Ascending aorta (tissue), 2 donors: Measurements from ENCODE around the gene NCOA1. TPM values are rescaled to one million over a fixed set of nuclear protein-coding genes. Genes with fewer than 3 reads are reported as not detected.
"Not testable (repeated sequence)": the region's sequence is repeated elsewhere in the genome, so short reads cannot be mapped to it uniquely, and the experiment has no call there.

Experiments used
- DNase-seq, 2 donors: peaks; one replicate each; pipeline ENCODE4 v3.0.0-alpha.2; 2019; ENCODE audit warnings: low spot score in 2 of 2
- H3K27ac ChIP-seq, 2 donors: fragments of 200-600 bp; sonication (generic); one replicate each; pipeline ENCODE4 v1.5.1; 2016 to 2017; ENCODE audit warnings: mild to moderate bottlenecking in 1 of 2
- H3K27me3 ChIP-seq: fragments of 200-600 bp; sonication (generic); one replicate; pipeline ENCODE4 v1.5.1; 2017
- H3K36me3 ChIP-seq, 2 donors: fragments of 200-600 bp; sonication (generic); one replicate each; pipeline ENCODE4 v1.5.1; 2016
- H3K4me1 ChIP-seq, 2 donors: fragments of 200-600 bp; sonication (generic); one replicate each; pipeline ENCODE4 v1.5.1; 2016 to 2017; ENCODE audit warnings: mild to moderate bottlenecking in 1 of 2
- H3K4me3 ChIP-seq, 2 donors: fragments of 200-600 bp; sonication (generic); one replicate each; pipeline ENCODE4 v1.5.1; 2016 to 2017; ENCODE audit warnings: mild to moderate bottlenecking in 1 of 2
- H3K9me3 ChIP-seq, 2 donors: fragments of 200-600 bp; sonication (generic); one replicate each; pipeline ENCODE4 v1.5.1; 2016
- CTCF ChIP-seq, 3 experiments: fragments of 200-600 bp in 2 of 3; fragments of 450-650 bp in 1 of 3; sonication (generic) in 2 of 3; IDR thresholded peaks; one replicate each; pipeline ENCODE4 v1.5.1; 2016 to 2019; ENCODE audit warnings: antibody characterized with exemption in 3 of 3, mild to moderate bottlenecking in 1 of 3, moderate library complexity in 1 of 3
- intact Hi-C: fragments of 100-400 bp; cut with DNase I; formaldehyde crosslinking; loops from one replicate; pipeline ENCODE4 v1.15.1; 2023
- total RNA-seq: library from RNA; depleted of rRNA; stranded (reverse); fragments of >200 nt; gene quantifications from one replicate; pipeline ENCODE4 v1.1.0, GENCODE V29; 2016

The NCOA1 gene
- total RNA-seq, 1 donor from 2014 or later = 19.3 TPM

DNA sequence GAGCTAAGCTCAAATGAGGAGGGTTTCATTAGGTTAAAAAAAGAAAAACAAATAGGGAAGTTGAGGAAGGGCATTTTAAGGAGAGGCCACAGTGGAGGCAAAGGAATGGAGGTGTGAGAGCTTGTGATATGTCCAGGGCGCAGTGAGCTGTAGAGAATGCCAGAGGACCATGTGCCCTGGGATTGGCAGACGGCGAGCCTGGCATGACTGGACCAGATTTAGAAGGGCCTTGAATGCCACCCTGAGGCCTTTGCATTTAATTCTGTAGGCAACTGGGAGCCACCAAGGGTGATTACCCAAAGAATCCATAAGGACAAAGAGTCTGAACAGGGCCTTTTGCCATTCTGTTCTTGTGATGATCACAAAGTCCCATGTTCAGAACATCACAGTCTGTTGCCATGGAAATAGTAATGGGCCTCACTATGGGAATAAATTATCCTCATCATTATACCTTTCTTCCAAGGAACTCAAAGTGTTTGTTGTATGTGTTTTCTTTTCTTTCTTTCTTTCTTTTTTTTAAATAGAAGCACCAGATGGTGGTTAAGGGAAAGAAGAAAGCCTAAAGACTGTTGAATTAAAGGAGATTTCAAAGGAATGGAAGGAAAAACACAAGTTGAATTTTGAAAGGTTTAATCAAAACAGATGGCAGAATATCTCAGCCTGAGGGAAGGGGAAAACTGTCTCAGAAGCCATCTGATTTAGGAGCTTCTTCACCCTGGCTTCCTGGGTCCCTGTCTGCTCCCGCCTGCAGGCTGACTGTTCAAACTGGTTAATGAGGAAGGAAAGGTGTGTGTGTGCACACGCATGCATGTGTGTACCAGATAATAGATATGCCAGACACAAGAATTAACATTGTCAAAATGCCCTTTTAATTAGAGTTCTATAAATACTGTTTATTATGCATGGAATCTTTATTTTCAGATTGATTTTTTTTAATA is 31.6 kb upstream of the NCOA1 start:
- no peak for TF ChIP-seq CTCF (IDR thresholded peaks at IDR 0.05)
- no peak overlapping the region for H3K4me3 ChIP-seq
- no peaks in the 10 kb centered on the region for H3K36me3 ChIP-seq
- DNase-seq = no peak
- no peak overlapping the region for H3K27ac ChIP-seq
- H3K4me1 ChIP-seq = no peaks in the 10 kb centered on the region
- intact Hi-C loops = no loop called here
- H3K9me3 ChIP-seq = no peaks in the 10 kb centered on the region
- H3K27me3 ChIP-seq = no peaks in the 10 kb centered on the region

- Histone ChIP-seq H3K36me3 (no peaks in the 10 kb centered on the region), H3K4me1 (no peaks in the 10 kb centered on the region), H3K27me3 (no peaks in the 10 kb centered on the region), H3K27ac (no peak overlapping the region), H3K4me3 (no peak overlapping the region), H3K9me3 (no peaks in the 10 kb centered on the region)
- no peak for DNase-seq
- intact Hi-C loops = no loop called here
- TF ChIP-seq CTCF (IDR thresholded peaks at IDR 0.05) = no peak
These were observed 29.4 kb upstream of the NCOA1 start for GRCh38 chr2:24461685-24462084.

- Histone ChIP-seq H3K9me3 (no peaks in the 10 kb centered on the region), H3K4me3 (no peak overlapping the region), H3K36me3 (no peaks in the 10 kb centered on the region), H3K27ac (no peak overlapping the region), H3K4me1 (no peaks in the 10 kb centered on the region), H3K27me3 (no peaks in the 10 kb centered on the region)
- intact Hi-C loops = no loop called here
- no peak for TF ChIP-seq CTCF (IDR thresholded peaks at IDR 0.05)
- no peak for DNase-seq
These were observed 27.8 kb upstream of the NCOA1 start for GRCh38 chr2:24463271-24463670.

DNA sequence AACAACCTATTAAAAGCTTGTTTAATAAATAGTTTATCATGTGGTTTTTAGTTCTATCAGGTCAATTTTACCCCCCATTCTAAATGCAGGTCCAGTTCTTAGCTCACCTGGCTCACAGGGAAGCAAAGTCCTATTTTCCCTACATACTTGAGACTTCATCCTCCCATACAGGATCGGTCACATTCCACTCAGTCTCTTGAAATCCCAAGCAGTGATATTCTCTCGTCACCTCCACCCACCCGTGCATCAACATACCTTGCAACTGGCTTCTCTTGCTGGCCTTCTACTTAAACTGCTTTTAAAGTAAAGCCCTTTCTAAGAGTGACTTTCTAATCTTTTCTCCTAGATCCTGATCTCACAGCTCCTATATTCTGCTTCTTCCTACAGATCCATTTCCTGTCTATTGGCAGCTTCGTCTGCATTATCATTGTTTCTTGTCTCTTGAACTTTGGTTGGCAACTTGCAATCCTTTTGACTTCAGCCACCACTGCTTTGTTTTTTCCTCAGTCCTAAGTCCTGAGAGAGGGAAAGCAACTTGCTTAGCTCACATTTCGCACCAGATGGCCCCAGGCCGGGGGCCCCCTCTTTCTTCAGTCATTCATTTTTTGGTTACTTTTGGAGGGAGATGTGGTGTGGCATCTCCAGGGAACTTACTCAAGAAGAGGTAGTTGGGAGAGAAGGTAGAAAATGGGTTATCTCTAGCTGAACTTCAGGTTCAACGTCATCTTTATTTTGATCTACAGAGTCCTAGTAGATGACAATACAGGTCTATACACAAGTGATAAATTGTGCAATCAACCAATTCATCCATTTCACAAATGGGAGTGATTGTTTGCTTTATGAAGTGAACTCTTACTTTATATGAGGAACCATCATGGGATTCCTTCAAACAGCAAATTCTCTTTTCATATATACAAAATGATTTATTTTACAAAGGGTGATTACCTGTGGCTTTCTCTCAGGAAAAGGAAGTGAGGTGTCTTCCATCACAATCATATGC is 23.9 kb upstream of the NCOA1 start:
- no peaks in the 10 kb centered on the region for H3K36me3 ChIP-seq
- intact Hi-C loops = no loop called here
- no peak overlapping the region for H3K4me3 ChIP-seq
- no peaks in the 10 kb centered on the region for H3K27me3 ChIP-seq
- no peak for TF ChIP-seq CTCF (IDR thresholded peaks at IDR 0.05)
- no peak overlapping the region for H3K27ac ChIP-seq
- DNase-seq = no peak
- no peaks in the 10 kb centered on the region for H3K4me1 ChIP-seq
- H3K9me3 ChIP-seq = no peaks in the 10 kb centered on the region

- H3K9me3 ChIP-seq, H3K27ac ChIP-seq, H3K27me3 ChIP-seq, H3K4me3 ChIP-seq, H3K4me1 ChIP-seq, H3K36me3 ChIP-seq, DNase-seq, intact Hi-C loops: not testable (repeated sequence)
These were observed 22.6 kb upstream of the NCOA1 start for GRCh38 chr2:24468453-24468852.
